Panc1 (cell line): ENCODE data around the gene RNF145. TPM values are rescaled to one million over a fixed set of nuclear protein-coding genes. Genes with fewer than 3 reads are reported as not detected.
"Not testable (repeated sequence)": the region's sequence is repeated elsewhere in the genome, so short reads cannot be mapped to it uniquely, and the experiment has no call there.

Source experiments
- ATAC-seq: fragments of 200-7000 bp; cut with Tn5 transposase; 2 replicates; pipeline ENCODE4 v1.9.1; 2020; ENCODE audit warnings: mild to moderate bottlenecking, moderate library complexity
- BruUV-seq: library from RNA; stranded (reverse); fragments of 400-500 nt; replicated peaks from 2 replicates; lab custom pipeline; 2021; lab: Mats Ljungman, UMichigan
- CTCF ChIA-PET: fragments of 300-600 bp; sonication (Branson Sonifier 250); formaldehyde crosslinking; loops from one replicate; lab custom pipeline; 2022; ENCODE audit warnings: antibody characterized with exemption; lab: Charles Lee
- POLR2A ChIA-PET: fragments of 300-600 bp; sonication (Branson Sonifier 250); formaldehyde crosslinking; loops from one replicate; lab custom pipeline; 2022; ENCODE audit warnings: antibody characterized with exemption; lab: Charles Lee
- DNase-seq: peaks from one replicate; pipeline ENCODE4 v3.0.0-alpha.2; 2010; ENCODE audit warnings: low read depth, low spot score
- H3K27ac ChIP-seq: 2 replicates; pipeline ENCODE4 v1.5.1; 2011; ENCODE audit warnings: mild to moderate bottlenecking, low read length, inconsistent platforms
- H3K27me3 ChIP-seq: fragments of 200-500 bp; sonication (Bioruptor generic); 2 replicates; pipeline ENCODE4 v1.6.0; 2014; ENCODE audit warnings: low read length, inconsistent platforms; ENCODE audit not compliant: control insufficient read depth, insufficient read depth
- H3K36me3 ChIP-seq: fragments of 200-500 bp; sonication (Bioruptor generic); 2 replicates; pipeline ENCODE4 v1.5.1; 2014; ENCODE audit warnings: inconsistent platforms, mild to moderate bottlenecking, low read length, moderate library complexity; ENCODE audit not compliant: control insufficient read depth, insufficient read depth
- H3K4me1 ChIP-seq: 2 replicates; pipeline ENCODE4 v1.5.1; 2011; ENCODE audit warnings: inconsistent platforms, mild to moderate bottlenecking, low read length, moderate library complexity; ENCODE audit not compliant: control insufficient read depth, insufficient read depth
- H3K4me3 ChIP-seq, 2 experiments: 2 replicates each; pipeline ENCODE4 v1.5.1; 2011 to 2012; ENCODE audit warnings: low read depth in 2 of 2, low read length in 2 of 2, mild to moderate bottlenecking in 2 of 2, inconsistent platforms in 1 of 2, moderate library complexity in 1 of 2
- H3K9me3 ChIP-seq: fragments of 200-500 bp; sonication (Bioruptor generic); 2 replicates; pipeline ENCODE4 v1.5.1; 2014; ENCODE audit warnings: low read depth, mild to moderate bottlenecking, inconsistent platforms, low read length, moderate library complexity; ENCODE audit not compliant: control insufficient read depth, insufficient read depth
- POLR2AphosphoS5 ChIP-seq: IDR thresholded peaks from 2 replicates; pipeline ENCODE4 v1.6.1; 2012; ENCODE audit warnings: mild to moderate bottlenecking, low read depth, low read length, moderate library complexity
- REST ChIP-seq, 2 experiments: IDR thresholded peaks; 2 replicates each; pipeline ENCODE4 v1.6.1; 2011 to 2012; ENCODE audit warnings: low read depth in 2 of 2, control low read depth in 1 of 2, low read length in 1 of 2, mild to moderate bottlenecking in 1 of 2, moderate library complexity in 1 of 2; ENCODE audit not compliant: insufficient read depth in 1 of 2
- SIN3A ChIP-seq: IDR thresholded peaks from 2 replicates; pipeline ENCODE4 v1.6.1; 2012; ENCODE audit warnings: low read depth, mild to moderate bottlenecking, low read length, moderate library complexity, borderline replicate concordance; ENCODE audit not compliant: insufficient read depth
- TCF7L2 ChIP-seq: IDR thresholded peaks from 2 replicates; pipeline ENCODE4 v1.6.1; 2011; ENCODE audit warnings: mild to moderate bottlenecking, low read depth, low read length, inconsistent platforms
- in situ Hi-C: cut with HindIII; loops from 2 replicates; pipeline ENCODE4 v1.10.0; 2016; ENCODE audit warnings: low sequenced_read_pairs, low pct_unique_long_range_greater_than_20kb
- intact Hi-C: fragments of 100-400 bp; cut with micrococcal nuclease; formaldehyde crosslinking; loops from one replicate; pipeline ENCODE4 v1.10.0; 2022; ENCODE audit not compliant: unreplicated experiment
- total RNA-seq: library from RNA; stranded (reverse); gene quantifications from one replicate; pipeline ENCODE4 v1.2.1, GENCODE V29; 2021; ENCODE audit not compliant: unreplicated experiment
- TF ChIP-seq, protein P1 (sequence below): fragments of 450-650 bp; IDR thresholded peaks from 2 replicates; pipeline ENCODE4 v1.5.1; 2017; ENCODE audit warnings: mild to moderate bottlenecking

The RNF145 gene
- total RNA-seq, 1 experiment from 2014 or later = 81.8 TPM

- H3K4me1 ChIP-seq = no peaks in the 10 kb centered on the region
- no TSS peak for BruUV-seq
- no peak for DNase-seq
- TF ChIP-seq REST (IDR thresholded peaks at IDR 0.05; ENCODE audit: insufficient read depth in 1 of 2, low read depth in 2 of 2, low read length in 1 of 2) (no peak), POLR2AphosphoS5 (no peak), SIN3A (no peak), TCF7L2 (no peak)
- TF ChIP-seq, protein P1, sequence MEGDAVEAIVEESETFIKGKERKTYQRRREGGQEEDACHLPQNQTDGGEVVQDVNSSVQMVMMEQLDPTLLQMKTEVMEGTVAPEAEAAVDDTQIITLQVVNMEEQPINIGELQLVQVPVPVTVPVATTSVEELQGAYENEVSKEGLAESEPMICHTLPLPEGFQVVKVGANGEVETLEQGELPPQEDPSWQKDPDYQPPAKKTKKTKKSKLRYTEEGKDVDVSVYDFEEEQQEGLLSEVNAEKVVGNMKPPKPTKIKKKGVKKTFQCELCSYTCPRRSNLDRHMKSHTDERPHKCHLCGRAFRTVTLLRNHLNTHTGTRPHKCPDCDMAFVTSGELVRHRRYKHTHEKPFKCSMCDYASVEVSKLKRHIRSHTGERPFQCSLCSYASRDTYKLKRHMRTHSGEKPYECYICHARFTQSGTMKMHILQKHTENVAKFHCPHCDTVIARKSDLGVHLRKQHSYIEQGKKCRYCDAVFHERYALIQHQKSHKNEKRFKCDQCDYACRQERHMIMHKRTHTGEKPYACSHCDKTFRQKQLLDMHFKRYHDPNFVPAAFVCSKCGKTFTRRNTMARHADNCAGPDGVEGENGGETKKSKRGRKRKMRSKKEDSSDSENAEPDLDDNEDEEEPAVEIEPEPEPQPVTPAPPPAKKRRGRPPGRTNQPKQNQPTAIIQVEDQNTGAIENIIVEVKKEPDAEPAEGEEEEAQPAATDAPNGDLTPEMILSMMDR = no peak
- in situ Hi-C loops (no loop called here), intact Hi-C loops (no loop called here)
- H3K27ac ChIP-seq = no peak overlapping the region
- ChIA-PET CTCF (no interaction called here), POLR2A (no interaction called here)
- H3K9me3 ChIP-seq = peaks cover 3% of the 10 kb centered on the region; the same call in 1 of the 2 replicates
- H3K27me3 ChIP-seq = no peaks in the 10 kb centered on the region
- H3K4me3 ChIP-seq = no peak overlapping the region
- no peak for ATAC-seq
- no peaks in the 10 kb centered on the region for H3K36me3 ChIP-seq
Measured at GRCh38 chr5:159121061-159121460, 88.3 kb downstream of the RNF145 start.

DNA sequence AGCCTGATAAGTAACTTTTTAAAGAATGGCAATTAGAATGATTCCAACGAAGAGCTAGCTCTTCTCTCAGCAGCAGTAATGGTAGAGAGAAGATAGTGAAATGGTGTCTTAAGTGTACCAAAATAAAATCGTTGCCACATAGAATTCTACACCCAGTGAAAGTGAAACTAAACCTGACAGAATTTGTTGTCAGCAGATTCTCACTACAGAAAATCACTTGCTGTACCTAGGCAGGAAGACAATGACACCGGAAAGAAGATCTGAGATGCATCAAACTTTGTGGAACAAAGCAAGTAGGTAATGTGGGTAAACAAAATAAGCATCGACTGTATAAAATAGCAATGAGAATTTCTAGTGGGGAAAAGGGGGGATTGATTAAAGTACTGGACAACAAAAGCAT, 88.9 kb downstream of the RNF145 start:
- ChIA-PET CTCF (no interaction called here), POLR2A (no interaction called here)
- no peak overlapping the region for H3K27ac ChIP-seq
- ATAC-seq (peak; percentile 62; the same call in 1 of the 2 replicates), DNase-seq (no peak)
- H3K36me3 ChIP-seq = no peaks in the 10 kb centered on the region
- no peak for TF ChIP-seq TCF7L2
- TF ChIP-seq, protein P1 = no peak
- TF ChIP-seq REST (IDR thresholded peaks at IDR 0.05; ENCODE audit: insufficient read depth in 1 of 2, low read depth in 2 of 2, low read length in 1 of 2) = no peak
- no peak for TF ChIP-seq SIN3A
- no peak for TF ChIP-seq POLR2AphosphoS5
- no peaks in the 10 kb centered on the region for H3K27me3 ChIP-seq
- peak overlapping the region; percentile 27 to 51 for H3K4me3 ChIP-seq
- no TSS peak for BruUV-seq
- peaks cover 3% of the 10 kb centered on the region; the same call in 1 of the 2 replicates for H3K9me3 ChIP-seq
- H3K4me1 ChIP-seq = no peaks in the 10 kb centered on the region
- intact Hi-C loops = no loop called here
- in situ Hi-C loops = no loop called here

GRCh38 chr5:159119842-159120241, 89.5 kb downstream of the RNF145 start:
- POLR2A ChIA-PET, H3K4me1 ChIP-seq, CTCF ChIA-PET, BruUV-seq, H3K27ac ChIP-seq, H3K36me3 ChIP-seq, H3K27me3 ChIP-seq, in situ Hi-C loops, DNase-seq, H3K9me3 ChIP-seq, intact Hi-C loops: not testable (repeated sequence)
- H3K4me3 ChIP-seq = peak overlapping the region; percentile 27 to 51
- ATAC-seq = peak; percentile 12; the same call in 1 of the 2 replicates
